HL-60/S4 treated with retinoic acid at 250 ng/mL for 4 days and 3 days (cell line): ENCODE results near the gene MANF.

Experiments
- in situ Hi-C: fragments of 300-500 bp; cut with MboI; formaldehyde crosslinking; loops from 2 replicates; pipeline ENCODE4 v1.7.0; 2022; ENCODE audit warnings: low sequenced_read_pairs

MANF gene

GRCh38 chr3:51388286-51389029, 3.4 kb downstream of the MANF start:
- in situ Hi-C loops, result no loop called here

GRCh38 chr3:51389423-51390183, 4.5 kb downstream of the MANF start:
- in situ Hi-C loops, result no loop called here

GRCh38 chr3:51390246-51391074, 5.4 kb downstream of the MANF start:
- in situ Hi-C loops, result no loop called here

- in situ Hi-C loops, result no loop called here
Measured at GRCh38 chr3:51391075-51391565, 6.0 kb downstream of the MANF start, which contains the start of gene RBM15B. Gene RBM15B (plus strand): TSS chr3:51391285. CDS start chr3:51391400, 115 bp downstream.

GRCh38 chr3:51391566-51392354, 6.7 kb downstream of the MANF start:
- in situ Hi-C loops, result no loop called here

GRCh38 chr3:51392355-51393133, 7.5 kb downstream of the MANF start:
- in situ Hi-C loops, result no loop called here

- in situ Hi-C loops, result no loop called here
Measured at GRCh38 chr3:51393134-51393495, 8.0 kb downstream of the MANF start.

- in situ Hi-C loops, result no loop called here
Measured at GRCh38 chr3:51393564-51393963, 8.5 kb downstream of the MANF start.

- in situ Hi-C loops, result no loop called here
Measured at GRCh38 chr3:51394541-51394940, 9.4 kb downstream of the MANF start.

GRCh38 chr3:51395493-51396213, 10.6 kb downstream of the MANF start:
- in situ Hi-C loops, result no loop called here

- in situ Hi-C loops, result no loop called here
Measured at GRCh38 chr3:51396401-51396800, 11.3 kb downstream of the MANF start.

GRCh38 chr3:51397392-51397791, 12.3 kb downstream of the MANF start:
- in situ Hi-C loops, result no loop called here

- in situ Hi-C loops, result no loop called here
Measured at GRCh38 chr3:51398595-51399310, 13.7 kb downstream of the MANF start.

- in situ Hi-C loops, result no loop called here
Measured at GRCh38 chr3:51400166-51400565, 15.1 kb downstream of the MANF start.

GRCh38 chr3:51401735-51402134, 16.6 kb downstream of the MANF start:
- in situ Hi-C loops, result no loop called here

- in situ Hi-C loops, result no loop called here
Measured at GRCh38 chr3:51403675-51404074, 18.6 kb downstream of the MANF start.

GRCh38 chr3:51408021-51408420, 22.9 kb downstream of the MANF start:
- in situ Hi-C loops, result no loop called here

GRCh38 chr3:51408813-51409212, 23.7 kb downstream of the MANF start:
- in situ Hi-C loops, result no loop called here
